OCI-LY1 (cell line): ENCODE measurements around the gene SLC25A5.
"Not testable (repeated sequence)": the region's sequence is repeated elsewhere in the genome, so short reads cannot be mapped to it uniquely, and the experiment has no call there.

Experiments
- H2AFZ ChIP-seq: fragments of 200-600 bp; sonication (generic), shearing (Covaris generic); 2 replicates; pipeline ENCODE4 v1.6.0; 2014; ENCODE audit warnings: antibody characterized with exemption, mild to moderate bottlenecking, low read length
- H3F3A ChIP-seq: fragments of 200-600 bp; sonication (generic), shearing (Covaris generic); 2 replicates; pipeline ENCODE4 v1.6.0; 2014; ENCODE audit warnings: mild to moderate bottlenecking, antibody characterized with exemption, low read length, moderate library complexity; ENCODE audit not compliant: insufficient read depth
- H3K27ac ChIP-seq: fragments of 200-600 bp; sonication (generic); 2 replicates; pipeline ENCODE4 v1.5.1; 2014; ENCODE audit warnings: low read length, mixed run types, mild to moderate bottlenecking, low read depth; ENCODE audit not compliant: poor library complexity, severe bottlenecking
- H3K27me3 ChIP-seq: fragments of 200-600 bp; sonication (generic); 2 replicates; pipeline ENCODE4 v1.6.0; 2014; ENCODE audit warnings: antibody characterized with exemption, mild to moderate bottlenecking, low read length, moderate library complexity; ENCODE audit not compliant: insufficient read depth
- H3K36me3 ChIP-seq: fragments of 200-600 bp; sonication (generic); 2 replicates; pipeline ENCODE4 v1.6.1; 2014; ENCODE audit warnings: mild to moderate bottlenecking, antibody characterized with exemption, low read length, moderate library complexity, mixed read lengths; ENCODE audit not compliant: insufficient read depth
- H3K4me1 ChIP-seq: fragments of 200-600 bp; sonication (generic); 2 replicates; pipeline ENCODE4 v1.5.1; 2014; ENCODE audit warnings: mild to moderate bottlenecking, low read length, moderate library complexity; ENCODE audit not compliant: insufficient read depth, severe bottlenecking
- H3K4me2 ChIP-seq: fragments of 200-600 bp; sonication (generic), shearing (Covaris generic); 2 replicates; pipeline ENCODE4 v1.6.1; 2014; ENCODE audit warnings: low read length
- H3K4me3 ChIP-seq: fragments of 200-600 bp; sonication (generic); 2 replicates; pipeline ENCODE4 v1.5.1; 2014; ENCODE audit warnings: low read length, low read depth, mild to moderate bottlenecking, mixed read lengths; ENCODE audit not compliant: poor library complexity, severe bottlenecking
- H3K79me2 ChIP-seq: fragments of 200-600 bp; shearing (Covaris generic); 2 replicates; pipeline ENCODE4 v1.6.1; 2016; ENCODE audit warnings: mixed run types, low read length, mixed read lengths; ENCODE audit not compliant: insufficient read depth
- H3K9ac ChIP-seq: fragments of 200-600 bp; sonication (generic), shearing (Covaris generic); 2 replicates; pipeline ENCODE4 v1.6.1; 2014; ENCODE audit warnings: mild to moderate bottlenecking, low read length, mixed read lengths
- H3K9me2 ChIP-seq: fragments of 200-600 bp; sonication (generic), shearing (Covaris generic); 2 replicates; pipeline ENCODE4 v1.6.1; 2014; ENCODE audit warnings: low read depth, mild to moderate bottlenecking, low read length, mixed read lengths
- H3K9me3 ChIP-seq: fragments of 200-600 bp; shearing (Covaris generic); 2 replicates; pipeline ENCODE4 v1.6.1; 2014; ENCODE audit warnings: low read length, mixed read lengths
- H4K20me1 ChIP-seq: fragments of 200-600 bp; sonication (generic), shearing (Covaris generic); 2 replicates; pipeline ENCODE4 v1.6.0; 2016; ENCODE audit warnings: mild to moderate bottlenecking, low read length; ENCODE audit not compliant: insufficient read depth
- CTCF ChIP-seq: fragments of 200-600 bp; sonication (generic), shearing (Covaris generic); IDR thresholded peaks from 2 replicates; pipeline ENCODE4 v1.5.1; 2017; ENCODE audit warnings: mild to moderate bottlenecking, antibody characterized with exemption, low read length, moderate library complexity, mixed read lengths
- EZH2 ChIP-seq: fragments of 200-600 bp; sonication (generic), shearing (Covaris generic); IDR thresholded peaks from 2 replicates; pipeline ENCODE4 v1.8.0; 2017; ENCODE audit warnings: borderline replicate concordance, mixed run types, mild to moderate bottlenecking, antibody characterized with exemption, low read length, moderate library complexity, mixed read lengths

The SLC25A5 gene

GRCh38 chrX:119482041-119482440, 13.8 kb downstream of the SLC25A5 start:
- peak overlapping the region; percentile 54 for H3K4me3 ChIP-seq
- H3K9ac ChIP-seq = peak overlapping the region; percentile 69
- H2AFZ ChIP-seq = peak overlapping the region; percentile 89; the same call in 1 of the 2 replicates
- H3K27ac ChIP-seq = peak overlapping the region; percentile 49
- no peaks in the 10 kb centered on the region for H4K20me1 ChIP-seq
- no peaks in the 10 kb centered on the region for H3K9me2 ChIP-seq
- H3K36me3 ChIP-seq = no peaks in the 10 kb centered on the region
- no peaks in the 10 kb centered on the region for H3F3A ChIP-seq
- peak overlapping the region; percentile 84 for H3K4me2 ChIP-seq
- TF ChIP-seq CTCF (no peak), EZH2 (no peak)
- no peaks in the 10 kb centered on the region for H3K27me3 ChIP-seq
- no peaks in the 10 kb centered on the region for H3K9me3 ChIP-seq
- peaks cover 16% of the 10 kb centered on the region for H3K4me1 ChIP-seq
- no peaks in the 10 kb centered on the region for H3K79me2 ChIP-seq

- Histone ChIP-seq H2AFZ (peak overlapping the region; percentile 89; the same call in 1 of the 2 replicates), H3F3A (no peaks in the 10 kb centered on the region), H3K9me3 (no peaks in the 10 kb centered on the region), H3K79me2 (no peaks in the 10 kb centered on the region), H3K27me3 (no peaks in the 10 kb centered on the region), H3K9me2 (no peaks in the 10 kb centered on the region), H3K4me2 (peak overlapping the region; percentile 84), H3K9ac (peak overlapping the region; percentile 69), H4K20me1 (no peaks in the 10 kb centered on the region), H3K36me3 (no peaks in the 10 kb centered on the region), H3K4me3 (peak overlapping the region; percentile 54), H3K27ac (peak overlapping the region; percentile 49), H3K4me1 (peaks cover 16% of the 10 kb centered on the region)
- TF ChIP-seq CTCF (peak; percentile 67), EZH2 (no peak)
These were observed 14.5 kb downstream of the SLC25A5 start for GRCh38 chrX:119482481-119483480.

GRCh38 chrX:119486745-119487144, 18.5 kb downstream of the SLC25A5 start:
- H3K9me2 ChIP-seq = no peaks in the 10 kb centered on the region
- no peak overlapping the region for H3K4me3 ChIP-seq
- no peaks in the 10 kb centered on the region for H3K79me2 ChIP-seq
- H3K27me3 ChIP-seq = no peaks in the 10 kb centered on the region
- H3K9me3 ChIP-seq = no peaks in the 10 kb centered on the region
- H3K9ac ChIP-seq = no peak overlapping the region
- no peak overlapping the region for H3K4me2 ChIP-seq
- H3K36me3 ChIP-seq = no peaks in the 10 kb centered on the region
- H3F3A ChIP-seq = no peaks in the 10 kb centered on the region
- H4K20me1 ChIP-seq = no peaks in the 10 kb centered on the region
- no peak overlapping the region for H2AFZ ChIP-seq
- H3K27ac ChIP-seq = no peak overlapping the region
- H3K4me1 ChIP-seq = peaks cover 14% of the 10 kb centered on the region
- TF ChIP-seq CTCF (no peak), EZH2 (no peak)

- H3K4me2 ChIP-seq, H3K27ac ChIP-seq, H3K9ac ChIP-seq, H3K4me3 ChIP-seq, H3K4me1 ChIP-seq, H2AFZ ChIP-seq, H4K20me1 ChIP-seq, H3K36me3 ChIP-seq, H3K27me3 ChIP-seq, H3K9me3 ChIP-seq, H3K9me2 ChIP-seq, H3K79me2 ChIP-seq, H3F3A ChIP-seq: not testable (repeated sequence)
These were observed 19.5 kb downstream of the SLC25A5 start for GRCh38 chrX:119487766-119488165.
